Measurements from ENCODE around the gene RASGRP3.

The RASGRP3 gene

DNA sequence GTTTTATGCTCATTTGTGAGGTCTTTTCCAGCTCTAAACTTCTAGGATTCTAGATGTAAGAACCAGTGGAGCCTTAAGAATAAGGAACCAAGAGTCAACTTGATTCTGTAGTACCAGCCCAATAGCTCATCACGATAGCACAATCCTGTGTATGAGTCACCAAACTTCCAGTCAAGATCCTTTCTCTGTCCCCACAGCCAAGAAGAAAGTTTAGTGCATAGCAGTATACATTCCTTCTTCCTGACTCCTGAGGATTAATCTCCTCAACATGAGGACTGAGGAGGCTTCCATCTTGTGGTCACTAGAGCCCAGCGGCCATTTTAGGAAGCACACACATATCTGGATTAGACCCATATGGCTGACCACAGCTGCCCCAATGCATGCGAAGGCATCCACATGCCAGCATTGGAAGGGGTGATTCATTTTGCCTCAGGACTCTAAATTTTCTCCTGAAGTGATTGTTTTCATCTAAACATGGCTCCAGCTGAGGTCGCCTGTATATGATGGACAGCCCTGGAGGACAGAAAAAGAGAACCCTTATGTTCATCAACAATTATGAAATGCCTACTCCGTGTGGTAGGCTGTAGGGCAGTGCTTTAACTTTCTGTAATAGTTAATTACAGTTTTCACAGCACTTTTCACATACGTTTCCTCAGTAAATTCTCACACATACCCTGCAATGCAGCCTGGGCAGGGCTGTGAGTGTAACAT is 53.5 kb downstream of the RASGRP3 start:
- no peak for TF ChIP-seq FOXM1 (IDR thresholded peaks at IDR 0.05; ENCODE audit: borderline replicate concordance, low read depth)
- TF ChIP-seq EP300 (IDR thresholded peaks at IDR 0.05; ENCODE audit: borderline replicate concordance) = no peak
- peak; percentile 62 for TF ChIP-seq YY1 (IDR thresholded peaks at IDR 0.05; ENCODE audit: low read depth)
- no peak for TF ChIP-seq RAD21 (IDR thresholded peaks at IDR 0.05; ENCODE audit: low read depth)
- no peak for TF ChIP-seq EGR1 (IDR thresholded peaks at IDR 0.05)
- TF ChIP-seq TAF1 (IDR thresholded peaks at IDR 0.05; ENCODE audit: low read depth) = no peak
- TF ChIP-seq, protein P1, sequence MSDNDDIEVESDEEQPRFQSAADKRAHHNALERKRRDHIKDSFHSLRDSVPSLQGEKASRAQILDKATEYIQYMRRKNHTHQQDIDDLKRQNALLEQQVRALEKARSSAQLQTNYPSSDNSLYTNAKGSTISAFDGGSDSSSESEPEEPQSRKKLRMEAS (IDR thresholded peaks at IDR 0.05) = no peak
- no peak for TF ChIP-seq CREB1 (IDR thresholded peaks at IDR 0.05; ENCODE audit: low read depth)

DNA sequence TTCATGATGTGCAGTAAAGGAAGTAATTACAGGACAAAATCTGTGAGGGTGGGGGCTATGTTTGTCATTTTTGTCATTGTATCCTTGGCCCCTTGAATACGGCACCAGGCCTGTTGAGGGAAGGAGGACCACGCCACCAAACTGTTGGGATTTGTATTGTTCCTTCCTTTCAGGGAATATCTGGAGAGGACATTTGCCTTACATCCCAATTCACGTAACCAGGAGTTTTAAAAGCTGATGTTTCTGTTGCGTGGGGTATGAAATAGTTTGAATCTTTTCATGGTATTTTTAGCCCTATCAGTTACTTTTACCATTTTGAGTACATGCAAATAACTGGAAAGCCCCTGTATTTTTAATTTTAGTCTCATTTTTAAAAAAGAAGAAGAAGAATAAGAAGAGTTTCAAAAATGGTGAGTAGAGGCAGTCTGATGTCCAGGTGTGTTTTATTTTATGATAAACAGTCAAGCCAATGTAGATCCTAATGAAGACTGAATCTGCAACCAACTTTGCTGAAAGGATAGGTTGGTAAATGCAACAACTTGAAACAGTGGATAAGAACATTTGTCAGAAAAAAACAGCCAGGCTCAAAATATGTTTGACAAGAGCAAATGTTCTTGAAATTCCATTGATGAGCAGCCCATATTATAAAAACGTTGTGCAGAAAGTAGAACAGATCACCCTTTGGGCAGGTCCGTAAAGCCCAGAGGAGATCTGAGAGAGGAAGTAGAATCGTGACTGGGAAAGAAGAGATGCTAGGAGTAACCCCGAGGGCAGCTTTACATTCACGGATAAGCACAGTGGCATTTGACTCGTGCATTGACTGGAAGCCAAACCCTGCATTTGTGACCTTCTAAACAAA is 54.5 kb downstream of the RASGRP3 start:
- TF ChIP-seq FOXM1 (IDR thresholded peaks at IDR 0.05; ENCODE audit: borderline replicate concordance, low read depth) (no peak), RAD21 (IDR thresholded peaks at IDR 0.05; ENCODE audit: low read depth) (no peak), CREB1 (IDR thresholded peaks at IDR 0.05; ENCODE audit: low read depth) (no peak), CEBPB (IDR thresholded peaks at IDR 0.05) (no peak), EGR1 (IDR thresholded peaks at IDR 0.05) (no peak), EP300 (IDR thresholded peaks at IDR 0.05; ENCODE audit: borderline replicate concordance) (no peak), TCF12 (IDR thresholded peaks at IDR 0.05; ENCODE audit: low read depth) (no peak), ZBTB7A (IDR thresholded peaks at IDR 0.05; ENCODE audit: low read depth) (no peak), NFIC (IDR thresholded peaks at IDR 0.05) (no peak), TAF1 (IDR thresholded peaks at IDR 0.05; ENCODE audit: low read depth) (no peak), TEAD4 (IDR thresholded peaks at IDR 0.05) (no peak), YY1 (IDR thresholded peaks at IDR 0.05; ENCODE audit: low read depth) (no peak)
- TF ChIP-seq, protein P2, sequence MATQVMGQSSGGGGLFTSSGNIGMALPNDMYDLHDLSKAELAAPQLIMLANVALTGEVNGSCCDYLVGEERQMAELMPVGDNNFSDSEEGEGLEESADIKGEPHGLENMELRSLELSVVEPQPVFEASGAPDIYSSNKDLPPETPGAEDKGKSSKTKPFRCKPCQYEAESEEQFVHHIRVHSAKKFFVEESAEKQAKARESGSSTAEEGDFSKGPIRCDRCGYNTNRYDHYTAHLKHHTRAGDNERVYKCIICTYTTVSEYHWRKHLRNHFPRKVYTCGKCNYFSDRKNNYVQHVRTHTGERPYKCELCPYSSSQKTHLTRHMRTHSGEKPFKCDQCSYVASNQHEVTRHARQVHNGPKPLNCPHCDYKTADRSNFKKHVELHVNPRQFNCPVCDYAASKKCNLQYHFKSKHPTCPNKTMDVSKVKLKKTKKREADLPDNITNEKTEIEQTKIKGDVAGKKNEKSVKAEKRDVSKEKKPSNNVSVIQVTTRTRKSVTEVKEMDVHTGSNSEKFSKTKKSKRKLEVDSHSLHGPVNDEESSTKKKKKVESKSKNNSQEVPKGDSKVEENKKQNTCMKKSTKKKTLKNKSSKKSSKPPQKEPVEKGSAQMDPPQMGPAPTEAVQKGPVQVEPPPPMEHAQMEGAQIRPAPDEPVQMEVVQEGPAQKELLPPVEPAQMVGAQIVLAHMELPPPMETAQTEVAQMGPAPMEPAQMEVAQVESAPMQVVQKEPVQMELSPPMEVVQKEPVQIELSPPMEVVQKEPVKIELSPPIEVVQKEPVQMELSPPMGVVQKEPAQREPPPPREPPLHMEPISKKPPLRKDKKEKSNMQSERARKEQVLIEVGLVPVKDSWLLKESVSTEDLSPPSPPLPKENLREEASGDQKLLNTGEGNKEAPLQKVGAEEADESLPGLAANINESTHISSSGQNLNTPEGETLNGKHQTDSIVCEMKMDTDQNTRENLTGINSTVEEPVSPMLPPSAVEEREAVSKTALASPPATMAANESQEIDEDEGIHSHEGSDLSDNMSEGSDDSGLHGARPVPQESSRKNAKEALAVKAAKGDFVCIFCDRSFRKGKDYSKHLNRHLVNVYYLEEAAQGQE (IDR thresholded peaks at IDR 0.05; ENCODE audit: low read depth) = no peak
- TF ChIP-seq, protein P3, sequence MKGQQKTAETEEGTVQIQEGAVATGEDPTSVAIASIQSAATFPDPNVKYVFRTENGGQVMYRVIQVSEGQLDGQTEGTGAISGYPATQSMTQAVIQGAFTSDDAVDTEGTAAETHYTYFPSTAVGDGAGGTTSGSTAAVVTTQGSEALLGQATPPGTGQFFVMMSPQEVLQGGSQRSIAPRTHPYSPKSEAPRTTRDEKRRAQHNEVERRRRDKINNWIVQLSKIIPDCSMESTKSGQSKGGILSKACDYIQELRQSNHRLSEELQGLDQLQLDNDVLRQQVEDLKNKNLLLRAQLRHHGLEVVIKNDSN (IDR thresholded peaks at IDR 0.05) = no peak
- TF ChIP-seq, protein P1 (IDR thresholded peaks at IDR 0.05) = no peak

DNA sequence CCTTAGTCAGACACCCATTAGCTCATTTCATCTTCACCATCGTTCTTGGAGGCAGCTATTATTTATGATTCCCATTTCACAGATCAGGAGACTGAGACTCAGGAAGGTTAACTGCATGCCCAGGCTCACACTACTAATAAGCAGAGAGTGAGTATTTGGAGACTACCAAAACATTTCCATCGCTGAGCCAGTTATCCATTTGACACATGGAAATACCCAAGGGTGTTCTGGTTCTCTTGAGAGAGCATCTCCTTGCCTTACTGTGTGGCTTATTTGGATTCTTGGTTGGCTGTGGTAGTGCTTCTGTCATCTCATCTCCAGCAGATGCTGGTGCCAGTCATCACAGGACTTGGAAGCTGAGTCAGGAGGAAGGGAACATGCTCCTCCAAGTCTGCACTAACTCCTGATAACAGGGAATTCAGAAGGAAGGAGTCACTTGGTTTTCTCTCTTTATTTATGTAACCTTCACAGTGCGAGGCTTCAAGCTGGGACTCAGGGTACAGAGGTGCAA is 55.2 kb downstream of the RASGRP3 start:
- TF ChIP-seq ZBTB7A (IDR thresholded peaks at IDR 0.05; ENCODE audit: low read depth) (no peak), TEAD4 (IDR thresholded peaks at IDR 0.05) (no peak), EP300 (IDR thresholded peaks at IDR 0.05; ENCODE audit: borderline replicate concordance) (no peak), FOXM1 (IDR thresholded peaks at IDR 0.05; ENCODE audit: borderline replicate concordance, low read depth) (no peak), CEBPB (IDR thresholded peaks at IDR 0.05) (no peak), TAF1 (IDR thresholded peaks at IDR 0.05; ENCODE audit: low read depth) (no peak), CREB1 (IDR thresholded peaks at IDR 0.05; ENCODE audit: low read depth) (no peak), TCF12 (IDR thresholded peaks at IDR 0.05; ENCODE audit: low read depth) (no peak), EGR1 (IDR thresholded peaks at IDR 0.05) (no peak), YY1 (IDR thresholded peaks at IDR 0.05; ENCODE audit: low read depth) (no peak)
- TF ChIP-seq, protein P2 (IDR thresholded peaks at IDR 0.05; ENCODE audit: low read depth) = no peak
- TF ChIP-seq, protein P1 (IDR thresholded peaks at IDR 0.05) = no peak
- TF ChIP-seq, protein P3 (IDR thresholded peaks at IDR 0.05) = no peak

DNA sequence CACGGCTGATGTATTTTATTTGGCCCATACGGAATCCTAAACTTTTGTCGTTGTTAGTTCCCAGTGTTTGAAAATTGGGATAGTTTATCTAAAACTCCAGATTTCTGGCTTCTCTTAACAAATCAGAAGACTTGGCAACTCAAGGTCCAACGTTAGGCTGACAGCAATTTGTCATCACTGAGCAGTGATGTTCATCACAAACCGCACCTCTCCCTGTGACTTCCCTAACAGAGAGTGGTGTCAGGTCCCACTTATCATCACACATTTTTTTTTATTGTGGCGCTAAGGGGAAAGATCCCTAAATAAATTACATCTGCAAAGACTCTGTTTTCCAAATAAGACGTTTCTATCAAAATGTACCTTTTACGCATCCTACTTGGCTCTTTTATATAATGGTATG is 55.7 kb downstream of the RASGRP3 start:
- TF ChIP-seq, protein P2 (IDR thresholded peaks at IDR 0.05; ENCODE audit: low read depth) = no peak
- TF ChIP-seq TAF1 (IDR thresholded peaks at IDR 0.05; ENCODE audit: low read depth) (no peak), FOXM1 (IDR thresholded peaks at IDR 0.05; ENCODE audit: borderline replicate concordance, low read depth) (no peak), EGR1 (IDR thresholded peaks at IDR 0.05) (no peak), CEBPB (IDR thresholded peaks at IDR 0.05) (no peak), NFIC (IDR thresholded peaks at IDR 0.05) (no peak), CREB1 (IDR thresholded peaks at IDR 0.05; ENCODE audit: low read depth) (no peak), TEAD4 (IDR thresholded peaks at IDR 0.05) (no peak), YY1 (IDR thresholded peaks at IDR 0.05; ENCODE audit: low read depth) (no peak)
- TF ChIP-seq, protein P1 (IDR thresholded peaks at IDR 0.05) = no peak
- TF ChIP-seq, protein P3 (IDR thresholded peaks at IDR 0.05) = no peak

Data from Ishikawa (cell line).